GM21515 (cell line): ENCODE results near the gene DERA.
A peak's percentile ranks its signal among the peaks of the same experiment; 100 is the strongest.
"Not testable (repeated sequence)": the region's sequence is repeated elsewhere in the genome, so short reads cannot be mapped to it uniquely, and the experiment has no call there.

Experiments
- ATAC-seq: cut with Tn5 transposase; IDR thresholded peaks from one replicate; pipeline ENCODE4 v1.9.1; 2021; ENCODE audit not compliant: unreplicated experiment

Gene DERA

GRCh38 chr12:15910864-15911721 lies at the start of gene DERA:
TSS of gene DERA (plus strand) at chr12:15911332. CDS start at chr12:15911384, 52 bp downstream.
- ATAC-seq = peak; percentile 92

- ATAC-seq = no peak
These were observed 49.7 kb upstream of the DERA start for GRCh38 chr12:15861404-15861803.

- no peak for ATAC-seq
These were observed 48.3 kb upstream of the DERA start for GRCh38 chr12:15862840-15863239.

GRCh38 chr12:15863372-15863771 lies 47.8 kb upstream of the DERA start:
- no peak for ATAC-seq

GRCh38 chr12:15863984-15864383 lies 47.1 kb upstream of the DERA start:
- ATAC-seq = peak; percentile 87

- no peak for ATAC-seq
These were observed 42.9 kb upstream of the DERA start for GRCh38 chr12:15868186-15868585.

- no peak for ATAC-seq
These were observed 37.6 kb upstream of the DERA start for GRCh38 chr12:15873556-15873955.

GRCh38 chr12:15874556-15875145 lies 36.5 kb upstream of the DERA start:
- not testable (repeated sequence) for ATAC-seq

- no peak for ATAC-seq
These were observed 35.3 kb upstream of the DERA start for GRCh38 chr12:15875863-15876262.

GRCh38 chr12:15879413-15879812 lies 31.7 kb upstream of the DERA start:
- no peak for ATAC-seq

- no peak for ATAC-seq
These were observed 30.4 kb upstream of the DERA start for GRCh38 chr12:15880721-15881120.

GRCh38 chr12:15882118-15882971 lies 28.8 kb upstream of the DERA start, which contains the start of gene STRAP:
TSS of gene STRAP (plus strand) at chr12:15882387. CDS start at chr12:15882708, 321 bp downstream.
- ATAC-seq = peak; percentile 97

- ATAC-seq = no peak
These were observed 27.6 kb upstream of the DERA start for GRCh38 chr12:15883536-15883935.

- no peak for ATAC-seq
These were observed 24.6 kb upstream of the DERA start for GRCh38 chr12:15886372-15887042.

- no peak for ATAC-seq
These were observed 23.9 kb upstream of the DERA start for GRCh38 chr12:15887043-15887817.

GRCh38 chr12:15892645-15893259 lies 18.4 kb upstream of the DERA start:
- ATAC-seq = no peak

- ATAC-seq = no peak
These were observed 17.9 kb upstream of the DERA start for GRCh38 chr12:15893260-15893659.

GRCh38 chr12:15896867-15897266 lies 14.3 kb upstream of the DERA start:
- no peak for ATAC-seq

- ATAC-seq = no peak
These were observed 13.7 kb upstream of the DERA start for GRCh38 chr12:15897433-15897832.
